HuH-7 (cell line): ENCODE data around the gene DCX.

Experiments used
- DNase-seq: peaks from one replicate; pipeline ENCODE4 v3.0.0; 2011; ENCODE audit warnings: low spot score

DCX gene

DNA sequence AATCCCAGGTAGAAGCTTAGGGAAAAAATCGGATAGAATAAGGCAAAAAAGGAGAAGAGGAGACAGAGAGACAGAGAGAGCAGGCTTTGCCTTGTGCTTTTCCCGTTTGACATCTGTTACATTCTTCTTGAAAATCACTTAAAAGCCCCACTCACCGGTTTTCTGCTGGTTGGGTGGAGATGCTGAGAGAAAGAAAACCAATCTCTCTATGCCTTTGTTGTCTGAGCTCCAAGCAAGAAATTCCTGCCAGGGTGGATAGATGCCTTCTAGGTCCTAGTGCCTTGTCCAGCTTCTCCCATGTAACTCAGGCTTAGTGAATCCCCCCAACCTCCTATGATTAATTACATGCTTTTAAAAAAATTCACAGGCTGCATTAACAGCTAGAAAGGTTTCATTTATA is at the start of gene DCX:
Gene DCX (minus strand): TSS at position 210 of the 400 bp plus-strand sequence. CDS start 1,794 bp downstream, outside the sequence.
- DNase-seq = no peak

DNA sequence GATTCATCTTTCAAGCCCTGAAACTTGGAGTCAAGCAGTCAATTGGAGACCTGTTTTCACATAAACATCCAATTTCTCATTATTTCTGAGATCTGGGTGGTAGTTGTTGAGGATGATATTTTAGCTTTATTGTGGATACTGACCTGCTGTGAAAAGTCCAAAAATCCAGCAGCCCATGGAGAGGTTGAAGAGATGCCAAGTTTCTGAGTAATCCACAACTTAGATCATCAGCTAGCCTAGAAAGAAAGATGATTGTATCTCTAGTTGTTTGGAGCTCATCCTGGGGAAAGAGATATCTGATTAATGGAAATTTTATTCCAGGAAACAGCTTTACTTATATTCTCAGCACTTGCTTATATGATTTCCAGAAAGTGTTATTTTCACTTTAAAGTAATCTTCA is 48.6 kb upstream of the DCX start:
- no peak for DNase-seq

DNA sequence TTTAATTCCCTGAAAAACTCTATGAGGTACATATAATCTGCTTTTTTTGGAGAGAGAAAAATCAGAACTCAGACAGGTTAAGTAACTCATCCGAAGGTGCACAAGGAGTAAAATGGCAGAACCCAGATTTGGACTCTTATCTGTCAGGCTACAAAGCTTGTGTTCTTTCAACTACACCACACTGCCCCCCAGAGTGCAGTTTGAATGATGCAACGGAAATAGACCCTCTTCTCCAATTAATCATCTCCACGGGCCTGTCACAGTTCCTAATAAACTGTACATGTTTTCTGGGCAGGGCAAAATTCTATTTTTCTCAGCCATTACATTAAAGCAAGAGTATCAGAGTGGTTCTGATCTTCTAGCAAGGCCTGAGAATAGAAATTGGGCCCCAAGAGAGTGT is 35.3 kb upstream of the DCX start:
- DNase-seq = peak; percentile 4

DNA sequence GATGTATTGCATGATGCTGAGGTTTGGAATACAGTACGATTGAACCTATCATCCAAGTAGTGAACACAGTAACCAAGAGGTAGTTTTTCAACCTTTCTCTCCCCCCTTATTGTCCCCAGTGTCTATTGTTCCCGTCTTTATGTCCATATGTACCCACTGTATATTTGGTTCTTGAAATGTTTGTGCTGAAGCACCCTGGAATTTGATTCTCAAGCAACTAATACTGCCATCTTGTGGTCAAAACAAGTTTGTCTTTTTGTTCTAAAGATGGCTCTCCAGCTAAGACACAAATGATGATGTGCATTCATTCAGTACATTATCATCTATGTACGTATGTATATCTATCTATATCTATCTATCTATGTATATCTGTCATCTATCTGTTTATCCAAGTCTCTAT is 33.5 kb upstream of the DCX start:
- DNase-seq = peak; percentile 1

DNA sequence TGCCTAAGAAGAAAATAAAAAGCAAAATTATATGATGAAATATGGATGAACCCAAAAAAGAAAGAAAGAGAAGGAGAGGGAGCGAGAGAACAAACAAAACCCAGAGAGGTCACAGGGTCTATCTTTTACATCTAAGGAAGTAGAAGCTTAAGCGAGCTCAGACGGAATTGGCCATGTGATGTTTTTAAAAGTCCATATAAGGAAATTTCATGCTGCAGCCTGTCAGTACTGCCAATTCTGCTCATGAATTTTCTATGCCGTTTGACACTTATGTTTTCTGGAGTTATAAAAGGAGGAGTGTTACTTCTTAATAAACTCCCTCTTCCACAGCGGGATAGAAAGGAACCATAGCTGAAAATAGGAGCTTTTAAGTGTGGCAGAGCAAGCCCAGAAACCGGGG is 32.9 kb upstream of the DCX start:
- no peak for DNase-seq

DNA sequence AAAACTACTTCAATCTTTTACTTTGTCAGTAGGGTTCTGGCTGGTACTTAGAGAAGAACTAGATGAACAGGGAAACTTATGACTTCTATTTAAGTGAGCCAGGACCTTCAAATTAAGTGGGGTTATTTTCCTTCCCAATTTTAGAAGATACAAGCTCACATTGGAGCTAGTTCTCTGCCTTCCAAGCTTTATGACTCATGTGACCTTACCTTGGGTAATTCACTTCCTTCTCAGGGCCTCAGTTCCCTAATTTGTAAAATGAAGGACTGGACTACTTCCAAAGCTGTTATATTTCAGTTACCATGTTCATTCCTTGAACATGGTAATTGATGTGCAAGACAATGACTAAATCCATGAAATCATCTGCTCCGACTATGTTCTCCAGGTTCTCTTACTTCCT is 32.0 kb upstream of the DCX start:
- DNase-seq = no peak

DNA sequence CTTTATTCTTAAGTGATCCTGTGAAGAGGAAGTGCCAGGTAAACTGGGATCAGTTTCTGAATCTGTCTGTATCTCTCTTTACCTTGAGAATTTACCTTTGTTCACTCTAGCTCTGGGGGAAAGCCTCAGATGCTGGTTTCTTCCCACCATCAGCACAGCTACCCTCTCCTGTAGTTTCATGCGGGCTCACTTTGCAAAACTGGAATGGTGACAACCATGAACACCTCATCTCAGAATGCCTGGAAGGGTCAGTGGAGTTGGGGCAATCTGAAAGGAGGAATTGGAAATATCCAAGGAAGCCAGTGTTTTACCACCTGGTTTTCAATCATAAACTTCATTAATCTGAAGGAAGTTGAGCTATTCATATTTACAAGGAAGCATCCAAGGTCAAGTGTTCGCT is 30.8 kb upstream of the DCX start:
- DNase-seq = no peak

DNA sequence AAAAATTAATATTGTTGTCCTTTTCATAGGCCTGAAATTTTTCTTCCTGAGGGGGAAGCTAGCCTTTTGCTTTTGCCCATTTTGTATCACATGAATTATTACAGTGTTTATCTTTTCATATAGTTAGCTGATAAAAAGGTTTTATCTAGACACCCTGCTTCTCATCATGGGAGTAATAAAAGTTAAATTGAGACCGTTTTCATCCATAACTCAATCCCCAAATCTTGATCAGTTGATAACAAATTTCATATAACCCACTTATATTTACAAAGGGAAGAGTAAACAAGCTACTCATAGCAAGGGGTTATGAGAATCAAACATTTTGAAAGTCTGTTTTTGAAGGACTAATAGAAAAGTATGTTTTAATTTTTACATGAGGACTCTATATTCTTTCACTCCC is 23.5 kb upstream of the DCX start:
- DNase-seq = no peak

DNA sequence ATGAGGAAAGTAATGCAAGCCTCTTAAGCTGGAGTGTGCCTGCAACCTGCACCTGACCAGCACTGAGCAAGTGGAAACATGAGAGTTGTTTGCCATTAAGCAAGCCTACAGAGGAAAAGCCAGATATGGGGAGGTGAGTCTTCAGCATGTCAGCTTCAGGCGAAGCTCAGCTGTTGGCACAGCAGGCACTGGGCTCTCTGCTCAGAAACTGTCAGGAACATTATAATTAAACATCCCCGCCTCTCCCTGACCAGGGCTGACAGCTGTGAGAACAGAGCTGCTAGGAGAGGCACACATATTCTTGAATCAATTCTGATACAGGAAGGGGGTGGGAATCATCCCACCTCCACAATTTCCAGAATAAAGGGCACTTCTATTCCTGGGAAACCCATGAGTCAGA is 19.0 kb upstream of the DCX start:
- no peak for DNase-seq

DNA sequence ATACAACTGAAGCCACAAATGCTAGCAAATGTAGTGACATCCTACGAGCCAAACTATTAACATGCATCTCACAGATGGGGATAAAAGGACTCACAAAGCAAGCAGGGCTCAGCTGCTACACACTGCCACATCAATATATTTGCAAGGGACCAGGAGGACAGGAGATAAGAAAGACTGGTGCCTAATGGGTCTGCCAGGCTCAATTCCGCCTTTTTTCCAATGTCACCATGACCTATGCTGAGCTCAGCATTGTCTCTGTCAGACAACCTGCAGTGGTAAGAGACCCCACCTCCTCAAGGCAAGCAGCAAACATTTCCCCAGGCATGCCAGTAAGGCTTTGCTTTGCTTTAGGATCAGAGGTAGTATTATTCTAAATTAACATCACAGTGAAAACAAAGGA is 435 bp downstream of the DCX start:
- no peak for DNase-seq

DNA sequence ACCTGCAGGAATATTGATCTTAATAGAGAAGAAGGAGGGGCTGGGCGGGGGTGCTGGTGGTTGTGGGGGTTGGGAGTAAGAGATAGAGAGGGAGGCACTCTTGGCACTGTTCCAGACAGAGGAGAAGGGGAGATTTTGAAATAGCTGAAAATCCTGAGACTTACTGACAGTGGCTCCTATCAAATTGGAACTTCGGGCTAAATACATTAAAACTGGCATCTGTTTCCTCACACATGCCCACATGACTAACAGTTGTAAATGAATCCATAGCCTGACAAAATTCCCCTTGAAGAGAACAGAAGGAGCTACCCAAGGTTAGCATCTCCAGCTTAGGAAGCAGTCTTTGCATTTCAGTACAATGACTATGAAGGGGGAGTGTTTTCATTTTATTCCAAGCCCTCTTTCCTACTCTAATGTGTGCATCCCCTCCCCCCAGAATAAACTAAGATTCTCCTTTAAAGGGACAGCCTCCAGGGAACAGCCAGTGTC is 1.4 kb downstream of the DCX start:
- DNase-seq = no peak

DNA sequence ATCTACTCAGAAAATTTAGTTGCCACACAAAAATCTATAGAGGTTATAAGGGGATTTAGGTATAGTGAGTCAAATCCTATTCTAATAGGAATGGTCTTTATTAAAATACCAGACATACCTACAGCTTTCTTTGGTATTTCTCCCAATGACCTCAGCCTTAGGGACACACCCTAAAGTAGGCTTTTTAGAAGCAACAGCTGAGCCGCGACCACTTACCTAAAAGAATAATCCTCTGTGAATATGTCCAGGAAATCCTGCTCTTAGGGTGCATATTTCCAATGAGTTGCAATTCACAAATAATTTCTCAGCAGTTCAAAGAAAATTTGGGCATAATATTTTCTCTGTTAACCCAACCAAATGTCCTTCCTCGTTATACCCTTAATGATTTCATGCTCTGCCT is 2.7 kb downstream of the DCX start:
- DNase-seq = no peak

DNA sequence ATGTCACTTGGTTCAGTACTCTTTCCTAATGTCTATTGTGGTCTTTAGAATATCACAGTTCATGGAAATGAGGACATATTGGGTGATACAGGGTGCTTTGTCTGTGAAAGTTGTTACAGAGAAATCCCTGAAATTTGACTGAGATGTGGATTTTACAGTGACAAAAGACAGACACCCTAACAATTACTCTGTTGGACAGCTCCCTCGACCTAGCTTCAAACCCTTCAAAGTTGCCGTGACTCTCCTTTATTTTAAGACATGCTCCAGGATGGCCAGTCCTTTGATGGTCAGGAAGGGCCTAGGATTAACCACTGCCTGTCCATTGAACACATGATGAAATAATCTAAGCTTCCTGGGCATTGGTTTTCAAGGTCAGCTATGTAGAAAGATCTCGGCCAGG is 4.0 kb downstream of the DCX start:
- DNase-seq = no peak

DNA sequence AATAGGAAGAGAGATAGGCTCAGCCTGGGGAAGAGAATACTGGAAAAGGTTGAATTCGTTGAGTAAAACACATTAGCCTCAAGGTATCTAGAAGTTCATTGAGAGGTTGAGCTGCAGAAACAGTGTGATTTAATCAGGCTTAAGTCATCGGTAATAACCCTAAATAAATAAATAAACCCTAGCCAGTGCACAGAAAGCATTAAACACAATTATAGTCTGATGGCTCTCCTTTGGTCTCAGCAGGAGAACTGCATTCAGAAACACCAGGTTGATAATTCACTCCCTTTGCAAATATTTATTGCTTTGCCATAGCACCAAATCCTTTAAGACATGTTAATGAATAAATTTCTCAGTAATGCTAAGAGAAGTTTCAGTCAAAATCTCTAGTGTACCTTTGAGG is 9.6 kb downstream of the DCX start:
- no peak for DNase-seq

DNA sequence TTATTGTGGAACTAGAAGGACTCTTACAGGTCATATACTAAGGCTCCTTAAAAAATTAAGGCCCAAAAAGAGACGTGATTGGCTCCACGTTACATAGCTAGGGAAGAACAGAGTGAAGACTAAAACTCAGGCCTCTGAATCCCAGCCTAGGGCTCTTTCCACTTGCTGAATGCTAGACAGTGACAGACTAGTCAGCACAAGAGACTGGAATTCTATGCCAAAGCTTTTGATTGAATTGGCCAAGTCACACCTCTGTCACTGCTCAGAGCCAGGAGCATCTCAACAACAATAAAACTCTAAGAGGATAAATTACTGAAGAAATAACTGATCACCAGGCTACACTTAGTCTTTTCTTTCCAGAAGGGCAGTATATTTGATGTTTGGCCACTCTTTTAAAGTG is 16.8 kb downstream of the DCX start:
- no peak for DNase-seq

DNA sequence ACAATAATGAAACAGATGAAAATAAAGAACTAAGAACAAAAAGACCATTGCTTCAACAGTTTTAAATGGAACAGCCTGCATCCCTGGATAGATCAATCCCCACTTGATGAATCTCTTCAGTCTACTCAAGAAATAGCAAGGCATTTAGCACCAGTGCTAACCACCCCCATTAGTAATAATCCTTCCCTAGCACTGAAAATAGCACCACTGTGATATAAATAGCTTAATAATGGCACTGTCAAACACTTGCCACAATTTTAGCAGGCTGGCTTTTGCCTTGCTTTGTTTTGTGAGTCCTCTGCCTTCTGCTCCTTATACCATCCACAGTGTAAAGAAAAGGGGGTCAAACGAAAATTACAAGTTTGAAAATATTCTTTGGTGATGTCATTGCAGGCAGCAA is 17.4 kb downstream of the DCX start:
- no peak for DNase-seq

DNA sequence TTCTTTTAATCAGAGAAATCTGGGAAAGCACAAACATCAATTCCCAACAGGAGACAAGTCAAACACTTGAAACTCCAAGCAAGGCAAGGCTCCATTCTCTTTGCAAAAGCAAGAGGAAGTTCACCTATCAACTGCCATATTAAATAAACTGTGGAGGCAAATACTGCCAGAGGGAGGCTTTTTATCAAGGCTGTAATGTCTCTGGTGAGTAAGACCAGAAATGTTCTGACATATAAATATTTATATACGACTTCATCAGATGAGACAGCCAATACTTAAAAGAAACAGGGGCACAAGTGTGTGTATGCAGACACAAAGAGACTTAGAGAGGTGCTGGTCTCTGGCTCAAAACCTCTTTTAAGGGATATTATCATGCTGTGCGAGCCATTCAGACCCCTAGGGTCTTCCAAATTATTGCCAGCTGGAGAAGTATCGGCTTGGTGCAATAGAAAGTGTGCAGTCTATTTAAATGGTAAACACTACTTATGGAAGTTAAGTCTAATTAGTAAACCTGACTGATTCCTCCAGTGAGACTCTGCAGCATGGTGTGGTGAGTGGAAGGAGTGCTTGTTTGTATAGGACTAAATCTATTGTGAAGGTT is 24.4 kb downstream of the DCX start:
- DNase-seq = no peak

DNA sequence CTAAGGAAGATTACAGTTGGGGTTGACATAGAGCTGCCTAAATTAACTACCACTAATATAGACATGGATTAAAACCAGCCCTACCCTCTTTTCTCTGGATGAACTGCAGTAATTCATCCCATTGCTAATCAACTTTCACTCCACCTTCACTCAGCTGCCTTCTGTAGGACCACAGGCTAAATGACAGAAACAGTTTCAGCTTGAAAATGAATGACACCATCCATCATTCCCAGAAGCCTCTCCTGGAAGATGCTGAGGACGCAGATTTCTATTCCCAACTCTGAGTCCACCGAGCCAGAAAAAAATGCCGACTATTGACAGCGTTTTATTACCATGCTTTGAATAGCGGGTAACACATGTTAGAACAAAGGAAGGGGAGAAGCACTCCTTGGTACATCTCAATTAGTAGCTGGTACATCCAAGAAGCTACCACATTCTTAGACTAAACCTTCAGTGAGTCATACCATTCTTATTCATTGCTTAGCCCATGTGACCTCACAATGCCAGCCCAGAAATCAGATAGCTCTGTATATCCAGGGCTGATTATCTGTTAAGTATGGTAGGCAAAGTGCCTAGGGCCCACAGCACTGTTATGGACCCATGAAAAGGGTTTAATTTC is 25.3 kb downstream of the DCX start:
- no peak for DNase-seq

DNA sequence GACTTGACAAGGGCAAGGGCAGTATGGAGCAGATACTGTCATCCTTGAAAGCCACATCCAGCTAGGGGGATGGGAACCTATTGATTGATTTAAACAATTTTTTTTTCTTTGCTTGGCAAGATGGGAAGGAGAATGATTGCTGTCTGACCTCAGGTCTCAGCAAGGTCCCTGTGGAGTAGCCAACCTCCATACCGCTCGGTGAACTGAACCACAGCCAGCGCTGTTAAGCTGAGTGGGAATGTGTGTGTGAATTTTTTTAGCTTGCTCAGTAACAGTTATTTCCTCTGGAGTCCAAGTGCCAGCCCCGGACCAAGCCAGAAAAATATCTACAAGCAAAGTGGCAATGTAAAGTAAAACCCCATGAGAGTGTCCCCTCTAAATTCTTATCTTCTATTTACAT is 25.9 kb downstream of the DCX start:
- DNase-seq = no peak

DNA sequence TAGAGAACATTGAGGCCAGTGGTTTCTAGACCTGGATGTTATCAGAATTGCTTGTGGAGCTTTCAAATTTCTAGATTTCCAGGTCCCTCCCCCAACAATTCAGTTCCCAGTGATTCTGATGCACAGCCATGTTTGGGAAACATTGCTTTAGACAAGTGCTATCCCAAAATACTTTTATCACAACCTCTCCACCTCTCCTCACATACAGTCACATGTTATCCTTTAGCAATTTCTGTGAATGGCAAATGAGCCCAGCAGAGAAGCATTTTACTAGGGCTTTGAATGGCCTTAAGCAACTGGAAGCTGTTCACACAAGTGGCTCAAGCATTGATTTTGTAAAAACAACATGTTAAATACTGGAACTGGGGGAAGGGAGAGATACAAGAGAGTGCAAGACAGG is 29.7 kb downstream of the DCX start:
- no peak for DNase-seq

DNA sequence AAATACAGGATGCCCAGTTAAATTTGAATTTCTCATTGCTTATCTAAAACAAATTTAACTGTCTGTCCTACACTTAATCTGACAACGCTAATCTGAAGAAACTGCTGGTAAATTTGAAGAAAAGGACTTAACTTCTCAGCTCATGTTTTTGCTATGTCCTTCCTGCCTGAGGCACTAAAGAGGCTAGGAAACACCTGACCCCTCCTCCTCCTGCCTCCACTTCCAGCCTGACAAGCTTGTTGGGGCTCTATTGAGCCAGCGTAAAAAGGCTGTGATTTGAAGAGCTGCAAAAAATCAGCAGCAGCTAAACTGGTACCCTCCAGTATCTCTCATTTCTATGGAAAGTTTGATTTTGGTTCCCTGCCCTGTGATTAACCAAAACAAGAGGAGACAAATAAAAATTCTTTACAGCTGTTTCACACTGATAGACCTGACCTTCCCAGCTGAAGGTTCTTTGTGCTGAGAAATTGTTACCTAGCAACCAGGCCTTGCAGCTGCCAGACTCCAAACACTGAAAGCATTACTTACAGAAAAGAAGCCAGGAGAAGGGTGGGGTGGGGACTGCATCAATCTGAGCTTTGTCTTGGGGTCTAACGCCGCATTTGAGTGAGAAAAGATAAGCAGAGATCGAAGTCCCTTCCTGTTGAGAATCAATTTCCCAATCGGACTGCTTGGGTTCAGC is 35.0 kb downstream of the DCX start:
- no peak for DNase-seq

DNA sequence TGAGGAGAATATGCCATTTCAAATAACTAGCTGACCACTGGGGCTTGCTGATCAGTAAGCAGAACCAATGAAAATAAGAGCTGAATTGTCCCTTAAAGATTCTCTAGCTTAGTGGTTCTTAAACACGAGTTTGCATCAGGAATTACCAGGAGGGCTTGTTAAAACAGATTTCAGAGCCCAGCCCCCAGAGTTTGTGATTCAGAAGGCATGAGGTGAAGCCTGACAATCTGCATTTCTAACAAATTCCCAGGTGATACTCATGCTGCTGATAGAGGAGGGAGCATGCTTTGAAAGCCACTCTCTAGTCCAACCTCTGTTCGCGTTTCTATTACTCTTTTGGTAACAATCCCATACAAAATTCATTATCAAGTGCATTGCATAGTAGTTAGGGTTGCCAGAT is 35.5 kb downstream of the DCX start:
- DNase-seq = no peak

DNA sequence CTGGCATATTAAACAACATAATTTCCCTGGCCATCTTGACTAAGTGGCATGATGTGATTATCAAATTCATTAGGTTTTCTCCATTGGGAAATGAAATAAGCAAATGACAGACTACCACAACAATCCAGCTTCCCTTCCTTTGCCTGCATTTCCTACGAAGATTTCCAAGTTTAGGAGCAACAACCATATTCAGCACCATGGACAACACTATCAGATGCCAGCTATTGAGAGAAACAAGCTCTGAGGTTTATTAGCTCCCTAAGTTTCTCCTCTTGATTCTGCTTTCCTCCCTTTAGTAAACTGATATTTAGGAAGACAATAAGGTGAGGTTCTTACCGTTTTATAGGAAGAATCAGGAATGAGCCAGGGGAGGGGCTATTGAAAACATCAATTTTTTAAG is 36.2 kb downstream of the DCX start:
- no peak for DNase-seq

DNA sequence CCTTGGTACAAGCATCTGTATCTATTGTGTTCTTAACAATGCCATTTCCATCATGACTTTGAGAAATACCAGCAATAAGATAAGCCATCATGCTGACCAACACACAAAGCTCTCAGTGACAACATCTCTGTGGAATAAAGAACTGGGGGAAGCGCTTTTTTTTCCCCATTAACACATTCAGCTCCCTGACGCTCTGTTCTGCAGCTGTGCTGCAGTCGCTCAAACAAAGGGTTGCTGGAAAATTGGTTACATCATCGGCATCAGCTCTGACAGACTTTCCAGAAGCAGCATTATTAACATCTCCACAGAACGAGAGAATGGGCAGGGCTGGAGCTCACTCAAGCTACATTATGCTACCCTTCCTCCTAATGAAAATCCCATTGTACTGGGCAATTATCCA is 39.9 kb downstream of the DCX start:
- no peak for DNase-seq
